AG09319 (cell line): Measurements from ENCODE around the gene NAT16.
A peak's percentile ranks its signal among the peaks of the same experiment; 100 is the strongest.

Source experiments
- DNase-seq: peaks from one replicate; pipeline ENCODE4 v3.0.0-alpha.2; 2010; ENCODE audit warnings: low read depth; ENCODE audit errors: extremely low read depth
- CTCF ChIP-seq: IDR thresholded peaks from 2 replicates; pipeline ENCODE4 v1.5.1; 2011; ENCODE audit warnings: low read depth, mild to moderate bottlenecking, inconsistent platforms, low read length, moderate library complexity

The NAT16 gene

GRCh38 chr7:101217388-101218235 is 37.5 kb upstream of the NAT16 start, which contains the start of the genes PLOD3 and ZNHIT1:
Gene PLOD3 (minus strand): TSS chr7:101217581. CDS start chr7:101217274, 307 bp downstream.
Gene ZNHIT1 (plus strand): TSS chr7:101218165. CDS start chr7:101218196, 31 bp downstream.
- no peak; the same call in 1 of the 2 replicates for TF ChIP-seq CTCF
- peak; percentile 96 for DNase-seq

DNA sequence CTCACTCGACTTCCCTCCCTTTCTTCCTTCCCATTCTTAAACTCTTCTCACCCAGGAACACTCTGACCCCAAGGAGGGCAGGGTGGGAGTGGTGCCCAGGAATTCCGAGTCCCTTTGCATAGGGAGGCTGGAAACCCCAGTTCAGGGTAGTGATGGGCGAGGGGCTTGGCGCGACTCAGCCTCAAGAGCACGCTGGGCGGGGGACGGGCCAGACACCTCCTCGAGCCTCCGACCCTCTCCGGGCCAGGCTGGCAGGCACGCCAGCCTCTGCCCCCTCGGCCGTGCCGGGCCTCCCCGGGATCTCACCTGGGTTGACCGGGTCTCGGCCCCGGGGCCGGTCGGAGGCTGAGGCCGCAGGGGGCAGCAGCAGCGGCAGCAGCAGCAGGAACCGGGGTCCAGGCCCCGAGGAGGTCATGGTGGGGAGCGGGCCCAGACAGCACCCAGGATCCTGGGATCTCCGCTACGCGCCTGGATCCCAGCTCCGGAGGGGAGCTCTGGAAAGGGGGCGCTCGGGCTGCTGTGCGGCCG is 36.8 kb upstream of the NAT16 start:
- DNase-seq = no peak
- no peak for TF ChIP-seq CTCF

- TF ChIP-seq CTCF = no peak
- DNase-seq = no peak
Observed at GRCh38 chr7:101216001-101216859, 36.1 kb upstream of the NAT16 start.

DNA sequence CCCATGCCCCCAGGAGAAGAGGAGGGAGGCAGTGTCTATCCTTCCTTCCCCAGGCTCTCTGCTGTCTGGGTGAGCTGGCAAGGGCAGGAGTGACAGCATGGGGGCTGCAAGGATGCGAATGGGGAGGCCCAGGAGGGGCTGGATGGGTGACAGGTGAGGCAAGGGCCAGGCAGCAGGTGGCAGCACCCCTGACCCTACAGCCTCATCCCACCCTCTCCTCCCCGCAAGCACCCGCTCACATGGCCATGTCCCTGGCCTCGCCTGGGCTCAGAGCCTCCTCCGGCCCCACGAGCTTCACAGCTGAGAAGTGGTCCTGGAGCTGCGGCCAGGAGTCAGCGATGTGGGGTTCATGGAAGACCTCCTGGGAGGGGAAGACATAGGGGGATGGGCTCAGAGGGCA is 31.9 kb upstream of the NAT16 start:
- DNase-seq = no peak
- TF ChIP-seq CTCF = no peak

GRCh38 chr7:101211501-101211900 is 31.4 kb upstream of the NAT16 start:
- DNase-seq = no peak
- TF ChIP-seq CTCF = no peak

- no peak for DNase-seq
- no peak for TF ChIP-seq CTCF
Observed at GRCh38 chr7:101210143-101210542, 30.1 kb upstream of the NAT16 start.
